ENCODE results near the gene IL10RA.
"Not testable (repeated sequence)": the region's sequence is repeated elsewhere in the genome, so short reads cannot be mapped to it uniquely, and the experiment has no call there.

IL10RA gene

DNA sequence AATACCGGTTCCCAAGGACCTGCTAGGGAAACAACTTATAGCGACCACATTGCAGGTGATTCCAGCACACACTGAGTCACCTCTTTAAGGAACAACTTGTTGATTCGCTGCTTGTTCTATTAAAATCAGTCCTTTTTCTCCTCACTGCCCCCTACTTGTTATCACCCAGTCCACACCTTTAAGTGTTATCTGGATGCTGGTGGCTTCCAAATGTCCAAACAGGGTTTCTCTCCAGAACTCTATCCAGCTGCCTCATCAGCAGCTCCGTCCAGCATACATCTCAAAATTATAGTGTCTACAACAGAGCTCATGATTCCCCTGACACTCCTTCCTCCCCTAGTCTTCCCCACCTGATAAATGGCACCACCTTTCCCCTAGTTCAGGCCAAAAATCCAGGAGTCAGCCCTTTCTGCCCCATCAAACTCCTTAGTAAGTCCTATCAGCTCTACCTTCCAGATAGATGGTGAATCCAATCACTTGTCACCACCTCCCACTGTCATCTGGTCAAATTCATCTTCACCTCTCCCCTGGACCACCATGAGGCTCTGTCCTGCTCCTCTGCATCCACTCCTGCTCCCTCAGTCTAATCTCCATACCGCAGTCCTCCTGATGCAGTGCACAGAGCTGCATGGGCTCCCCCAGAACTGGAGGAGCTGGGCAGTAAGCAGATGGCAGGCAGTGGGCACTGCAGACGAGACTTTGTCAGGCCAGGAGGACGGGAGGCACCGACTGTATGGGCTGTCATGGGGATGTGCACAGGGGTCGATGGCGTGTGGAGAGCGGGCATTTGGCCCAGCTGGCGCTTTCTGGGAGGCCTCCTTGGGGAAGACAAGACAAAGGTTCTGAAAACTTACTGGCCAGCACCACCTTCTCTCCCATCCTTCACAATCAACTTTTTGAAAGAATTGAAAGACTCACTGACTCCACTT lies 19.3 kb downstream of the IL10RA start:
- DNase-seq (ENCODE audit: low read depth in 2 of 2, low spot score in 1 of 2): no peak

DNA sequence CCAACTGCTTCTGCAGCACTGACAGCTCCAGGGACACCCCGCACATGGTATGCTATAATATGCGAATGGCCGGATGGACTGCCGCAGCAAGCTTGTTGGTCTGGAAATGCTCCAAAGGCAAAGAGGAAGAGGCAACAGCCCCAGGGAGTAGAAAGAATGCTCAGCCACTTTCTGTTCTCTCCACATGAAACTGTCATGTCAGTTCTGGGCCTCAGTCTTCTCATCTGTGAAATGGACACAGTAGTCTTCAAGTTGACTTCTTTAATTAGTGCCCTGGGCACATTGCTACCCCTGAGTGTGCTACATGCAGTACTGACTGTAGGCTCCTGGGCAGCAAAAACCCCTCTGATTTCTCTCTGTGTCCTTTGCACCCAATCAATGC lies 19.9 kb downstream of the IL10RA start:
- DNase-seq (ENCODE audit: low read depth in 2 of 2, low spot score in 1 of 2): no peak

DNA sequence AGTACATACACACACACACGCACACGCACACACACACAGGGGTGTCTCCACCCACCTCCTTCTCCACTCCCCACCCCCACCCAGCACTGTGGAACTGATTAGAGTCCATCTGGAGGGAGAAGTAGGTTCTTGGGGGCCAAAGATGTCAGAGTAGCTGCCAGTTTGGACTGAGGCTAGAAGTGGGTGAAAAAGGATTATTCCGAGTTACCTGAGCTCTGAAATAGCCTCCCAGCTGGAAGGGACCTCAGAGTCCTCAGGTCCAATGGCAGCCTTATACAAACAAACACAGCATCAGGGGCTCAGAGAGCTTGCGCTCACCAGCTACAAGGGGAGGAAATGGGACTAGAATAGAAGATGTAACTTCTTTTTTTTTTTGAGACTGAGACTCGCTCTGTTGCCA lies 20.8 kb downstream of the IL10RA start:
- no peak for DNase-seq (ENCODE audit: low read depth in 2 of 2, low spot score in 1 of 2)

DNA sequence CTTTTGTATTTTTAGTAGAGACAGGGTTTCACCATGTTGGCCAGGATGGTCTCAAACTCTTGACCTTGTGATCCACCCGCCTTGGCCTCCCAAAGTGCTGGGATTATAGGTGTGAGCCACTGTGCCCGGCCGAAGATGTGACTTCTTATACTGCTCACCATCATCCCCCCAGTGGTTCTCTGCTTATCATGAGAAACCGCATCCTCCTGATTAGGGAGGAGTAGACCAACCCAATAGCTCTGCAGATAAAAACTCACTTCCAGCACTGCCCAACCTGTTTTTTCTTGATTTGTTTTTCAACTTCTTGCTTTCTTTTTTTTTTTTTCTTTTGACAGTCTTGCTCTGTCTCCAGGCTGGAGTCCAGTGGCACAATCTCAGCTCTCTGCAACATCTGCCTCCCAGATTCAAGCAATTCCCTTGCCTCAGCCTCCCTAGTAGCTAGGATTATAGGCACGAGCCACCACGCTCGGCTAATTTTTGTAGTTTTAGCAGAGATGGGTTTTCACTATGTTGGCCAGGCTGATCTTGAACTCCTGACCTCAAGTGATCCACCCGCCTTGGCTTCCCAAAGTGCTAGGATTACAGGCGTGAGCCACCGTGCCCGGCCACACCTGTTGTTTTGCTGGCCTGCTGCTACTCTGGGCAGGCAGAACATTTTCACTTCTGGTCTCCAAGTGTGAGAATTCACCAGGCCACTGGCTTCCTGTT lies 21.5 kb downstream of the IL10RA start:
- DNase-seq (ENCODE audit: low read depth in 2 of 2, low spot score in 1 of 2): not testable (repeated sequence)

DNA sequence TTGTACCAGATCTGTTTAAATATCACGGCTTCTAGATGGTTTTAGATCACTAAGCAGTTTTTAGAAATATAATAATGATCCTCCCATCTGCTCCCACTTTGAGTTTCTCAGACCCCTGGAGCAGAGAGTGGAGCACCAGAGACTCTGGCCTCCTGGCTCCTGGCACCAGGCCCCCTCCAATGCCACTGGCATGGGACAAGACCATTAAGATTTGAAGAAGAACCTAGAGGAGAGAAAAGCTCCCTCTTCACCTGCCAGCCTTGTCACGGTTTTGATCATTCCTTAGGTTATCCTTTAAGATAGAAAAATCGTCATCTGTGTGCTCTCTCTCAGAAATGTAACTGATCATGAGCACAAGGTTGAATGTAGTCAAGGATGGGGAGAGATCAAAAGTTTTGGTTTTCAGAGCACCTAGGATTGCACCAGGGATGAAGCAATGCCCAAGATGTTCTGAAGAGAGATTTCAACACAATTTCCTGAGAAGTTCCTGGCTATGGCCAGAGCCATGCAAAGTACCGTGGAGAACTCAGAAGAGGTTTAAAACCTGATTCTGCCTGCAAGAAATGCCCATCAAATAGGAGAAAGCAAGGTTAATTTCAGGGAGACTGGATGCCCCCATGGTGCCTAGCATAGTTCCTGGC lies 22.2 kb downstream of the IL10RA start:
- no peak for DNase-seq (ENCODE audit: low read depth in 2 of 2, low spot score in 1 of 2)

DNA sequence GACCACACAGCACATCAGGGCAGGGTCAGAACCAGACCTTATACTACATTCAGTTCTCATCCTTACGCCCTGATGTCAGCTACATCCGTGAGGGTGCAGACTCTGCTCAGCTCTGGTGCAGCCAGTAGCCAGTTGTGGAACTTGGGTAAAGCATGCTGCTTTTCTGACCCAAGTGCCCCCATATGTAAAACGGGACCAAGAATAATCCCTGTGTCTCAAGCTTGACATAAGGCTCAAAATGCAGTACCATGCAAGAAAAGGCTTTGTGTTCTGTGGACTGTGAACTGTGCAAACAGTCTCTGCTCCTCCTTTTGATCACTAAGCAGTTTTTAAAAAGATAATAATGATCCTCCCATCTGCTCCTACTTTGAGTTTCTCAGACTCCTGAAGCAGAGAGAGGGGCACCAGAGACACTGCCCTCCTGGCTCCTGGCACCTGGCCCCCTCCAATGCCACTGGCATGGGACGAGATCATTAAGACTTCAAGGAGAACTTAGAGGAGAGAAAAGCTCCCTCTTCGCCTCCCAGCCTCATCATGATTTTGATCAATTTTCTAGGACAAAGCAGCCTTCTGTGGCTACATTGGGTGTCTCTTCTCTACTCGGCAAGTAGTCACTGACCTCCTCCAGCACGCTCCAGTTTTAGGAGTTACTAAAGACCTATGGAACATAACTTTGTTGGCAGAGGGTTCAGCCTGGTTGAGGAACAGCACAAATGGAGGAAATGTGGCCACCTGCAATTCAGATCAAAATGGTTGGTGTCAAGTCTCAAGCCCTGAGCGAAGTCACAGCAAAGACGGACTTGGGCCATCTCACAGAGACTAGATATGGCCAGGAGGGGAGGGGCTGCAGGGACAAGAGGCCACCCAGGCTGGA lies 23.9 kb downstream of the IL10RA start:
- DNase-seq (ENCODE audit: low read depth in 2 of 2, low spot score in 1 of 2): no peak

DNA sequence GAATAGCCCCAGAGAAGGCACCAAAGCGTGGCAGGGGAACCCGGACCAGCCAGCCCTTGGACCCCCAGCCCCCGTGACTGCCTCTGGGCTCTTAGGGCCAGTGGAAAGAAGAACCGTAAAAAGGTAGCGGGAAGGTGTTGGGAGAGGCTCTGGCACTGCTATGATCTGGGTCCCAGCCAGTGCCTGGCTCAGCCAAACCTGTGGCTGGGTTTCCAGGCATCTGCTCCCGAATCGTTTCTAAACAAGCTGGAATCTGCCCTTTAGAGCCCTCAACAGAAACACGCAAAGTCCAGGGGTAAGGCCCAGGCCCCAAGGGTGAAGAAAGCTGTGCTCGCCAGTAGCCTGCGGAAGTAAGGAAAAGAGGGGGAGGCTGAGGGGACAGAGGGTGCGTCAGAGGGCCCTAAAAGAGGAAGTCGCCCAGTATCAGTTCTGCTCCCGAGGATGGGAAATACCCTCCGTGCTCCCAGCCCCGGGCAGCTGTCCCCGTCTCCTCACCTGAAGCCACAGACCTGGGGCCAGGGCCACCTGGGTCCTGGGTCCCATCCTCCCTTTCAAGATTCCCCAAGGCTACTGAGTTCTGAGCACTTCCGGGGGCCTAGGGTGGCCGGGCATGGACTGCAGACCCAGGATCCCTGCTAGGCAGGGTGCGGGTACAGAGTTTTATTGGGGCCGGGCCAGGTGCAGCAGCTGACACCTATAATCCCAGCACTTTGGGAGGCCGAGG lies 24.7 kb downstream of the IL10RA start:
- no peak for DNase-seq (ENCODE audit: low read depth in 2 of 2, low spot score in 1 of 2)

DNA sequence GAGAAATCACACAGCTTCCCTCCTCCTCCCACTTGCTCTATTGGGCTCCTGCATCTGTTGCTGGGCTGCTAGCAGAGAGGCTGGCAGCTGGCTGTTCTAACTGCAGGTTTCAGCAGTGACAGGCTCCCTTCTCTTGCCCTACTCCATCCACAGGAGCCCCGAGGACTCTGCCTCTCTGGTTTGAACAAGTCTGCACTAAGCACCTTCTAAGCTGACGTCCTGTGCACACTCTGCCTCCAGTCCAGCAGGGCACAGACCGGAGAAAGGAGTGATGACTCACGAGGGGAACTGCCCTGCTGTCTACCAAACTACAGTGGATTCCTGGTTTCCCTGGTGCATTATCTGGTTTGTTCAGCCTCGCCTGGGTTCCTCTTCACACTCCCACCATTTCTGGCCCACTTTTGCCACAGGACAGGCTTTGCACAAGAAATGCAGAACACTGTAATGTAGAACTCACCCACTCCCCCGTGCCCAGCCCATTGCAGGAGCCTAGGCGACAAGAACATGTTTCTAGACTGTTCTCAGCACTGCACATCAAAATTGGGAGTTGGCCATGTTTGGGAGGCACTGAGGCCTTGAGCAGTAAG lies 26.0 kb downstream of the IL10RA start:
- DNase-seq (ENCODE audit: low read depth in 2 of 2, low spot score in 1 of 2): no peak

DNA sequence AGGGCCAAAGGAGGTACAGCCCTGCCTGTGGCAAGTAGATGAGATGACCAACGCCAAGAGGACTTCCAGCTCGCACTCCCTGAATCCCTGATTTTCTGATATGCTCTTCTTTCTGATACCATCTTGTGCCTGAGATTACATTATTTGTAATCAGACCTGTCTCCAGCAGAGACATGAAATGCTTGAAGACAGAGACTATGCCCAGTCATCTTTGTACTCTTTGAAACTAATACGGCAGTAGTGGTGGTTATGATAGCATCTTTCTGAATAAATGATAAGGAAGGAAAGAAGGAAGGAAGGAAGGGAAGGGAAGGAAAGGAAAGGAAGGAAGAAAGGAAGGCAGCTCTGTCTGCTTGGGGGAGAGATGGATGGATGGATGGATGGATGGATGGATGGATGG lies 27.8 kb downstream of the IL10RA start:
- no peak for DNase-seq (ENCODE audit: low read depth in 2 of 2, low spot score in 1 of 2)

DNA sequence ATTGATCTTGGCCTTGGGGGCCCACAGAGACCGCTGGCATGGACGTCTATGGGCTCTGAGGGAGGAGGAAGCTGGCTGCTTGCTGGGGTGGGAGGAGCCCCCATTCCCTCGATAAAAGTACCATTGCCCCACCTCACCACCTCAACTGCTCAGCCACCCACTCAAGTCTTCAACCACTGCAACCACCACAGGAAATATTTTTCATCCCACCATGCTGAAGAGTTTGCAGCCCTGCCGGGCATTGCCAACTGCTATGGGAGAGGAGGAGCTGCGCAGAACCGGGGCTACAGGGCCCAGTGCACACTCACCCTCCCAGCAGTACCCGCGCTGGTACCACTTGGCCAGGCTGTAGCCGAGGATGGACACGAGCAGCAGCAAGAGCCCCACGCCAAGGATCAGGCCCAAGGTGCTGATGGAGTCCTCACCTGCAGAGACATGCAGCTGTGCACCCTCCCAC lies 29.2 kb downstream of the IL10RA start:
- no peak for DNase-seq (ENCODE audit: low read depth in 2 of 2, low spot score in 1 of 2)

DNA sequence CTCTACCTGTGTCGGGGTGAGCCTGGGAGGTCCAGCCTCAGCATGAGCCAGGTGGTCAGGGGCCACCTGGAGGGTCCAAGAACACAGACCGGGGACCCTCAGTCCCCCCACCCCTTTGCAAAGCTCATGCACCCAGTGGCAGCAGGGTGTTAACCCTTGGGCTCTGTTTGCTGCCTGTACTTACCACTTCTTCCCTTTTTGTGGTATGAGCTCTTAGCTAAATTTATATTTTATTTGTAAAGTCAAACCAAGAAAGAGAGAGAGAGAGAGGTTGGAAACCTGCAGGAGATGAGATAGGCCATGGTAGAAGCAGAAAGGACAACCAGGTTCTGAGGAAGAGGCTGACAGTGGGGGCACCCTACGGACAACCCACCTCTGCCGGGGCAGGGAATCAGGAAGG lies 29.9 kb downstream of the IL10RA start:
- DNase-seq (ENCODE audit: low read depth in 2 of 2, low spot score in 1 of 2): no peak

DNA sequence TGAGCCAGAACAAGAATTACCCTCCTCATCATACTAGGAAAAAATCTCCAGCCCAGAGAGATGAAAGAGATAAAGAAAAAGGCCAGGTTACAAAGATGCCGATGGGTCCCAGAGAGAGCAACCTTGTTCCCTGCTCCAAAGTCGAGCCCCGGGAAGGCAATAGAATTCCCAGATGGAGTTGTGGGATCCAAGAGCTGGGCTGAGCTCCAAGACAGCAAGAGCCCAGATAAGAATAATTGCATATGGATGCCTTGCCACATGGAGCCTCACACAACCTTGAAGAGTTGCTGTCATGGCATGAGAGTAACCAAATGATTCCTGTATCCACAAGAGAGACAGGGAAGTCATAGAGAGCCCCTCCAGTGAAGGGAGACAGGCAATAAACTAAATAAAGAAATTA lies 30.9 kb downstream of the IL10RA start:
- no peak for DNase-seq (ENCODE audit: low read depth in 2 of 2, low spot score in 1 of 2)

DNA sequence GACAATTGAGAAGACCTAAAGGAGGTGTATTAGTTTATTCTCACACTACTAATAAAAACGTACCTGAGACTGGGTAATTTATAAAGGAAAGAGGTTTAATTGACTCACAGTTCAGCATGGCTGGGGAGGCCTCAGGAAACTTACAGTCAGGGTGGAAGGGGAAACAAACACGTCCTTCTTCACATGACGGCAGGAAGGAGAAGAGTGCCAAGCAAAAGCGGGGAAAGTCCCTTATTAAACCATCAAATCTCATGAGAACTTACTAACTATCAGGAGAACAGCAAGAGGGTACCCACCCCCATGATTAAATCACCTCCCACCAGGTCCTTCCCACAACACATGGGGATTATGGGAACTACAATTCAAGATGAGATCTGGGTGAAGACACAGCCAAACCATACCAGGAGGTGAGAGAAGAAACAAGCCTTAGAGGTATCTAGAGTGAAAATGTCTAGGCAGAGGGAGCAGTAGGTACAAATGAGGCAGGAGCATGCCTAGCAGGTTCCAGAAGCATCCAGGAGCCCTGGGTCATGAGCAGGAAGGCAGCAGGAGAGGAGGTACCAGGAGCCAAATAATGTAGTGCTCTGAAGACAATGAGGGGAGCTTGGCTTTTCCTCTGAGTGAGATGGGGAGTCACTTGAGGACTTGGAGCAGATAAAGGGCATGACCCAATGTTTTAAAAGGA lies 31.6 kb downstream of the IL10RA start:
- DNase-seq (ENCODE audit: low read depth in 2 of 2, low spot score in 1 of 2): no peak

DNA sequence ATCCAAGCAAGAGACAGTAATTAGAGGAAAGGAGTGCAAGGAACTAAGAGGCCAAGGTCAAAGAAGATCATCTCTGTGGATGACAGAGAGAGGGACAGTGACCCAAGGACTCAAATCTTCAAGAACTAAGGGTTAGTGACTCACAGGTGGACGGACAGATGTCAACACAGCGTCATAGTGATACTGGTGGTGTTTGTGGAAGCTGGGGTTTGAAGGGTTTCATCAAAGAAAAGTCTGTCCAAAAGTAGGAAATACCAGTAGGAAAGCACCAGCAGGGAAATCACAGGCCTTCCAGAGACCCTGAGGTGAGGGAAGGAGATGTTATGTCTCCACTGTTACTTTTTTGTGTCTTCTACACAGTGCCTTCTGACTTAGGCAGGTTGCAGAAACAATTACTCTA lies 32.2 kb downstream of the IL10RA start:
- DNase-seq (ENCODE audit: low read depth in 2 of 2, low spot score in 1 of 2): no peak

DNA sequence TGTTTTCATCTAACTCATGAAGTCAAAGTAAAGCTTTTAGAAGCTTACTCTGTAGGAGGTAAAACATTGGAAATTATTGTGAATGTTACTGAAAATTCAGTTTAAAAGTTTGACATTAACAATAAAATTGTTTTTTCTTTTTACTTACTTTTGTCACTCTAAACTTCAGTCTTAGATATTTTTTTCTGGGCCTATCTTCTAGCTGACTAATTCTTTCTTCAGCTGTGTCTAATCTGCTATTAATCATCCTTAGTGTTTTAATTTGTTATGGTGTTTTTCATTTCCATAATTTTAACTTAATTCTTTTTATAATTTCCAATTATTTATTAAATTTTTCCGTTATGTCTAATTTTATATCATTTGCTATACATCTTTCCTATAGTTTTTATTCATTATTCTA lies 35.0 kb downstream of the IL10RA start:
- no peak for DNase-seq (ENCODE audit: low read depth in 2 of 2, low spot score in 1 of 2)

DNA sequence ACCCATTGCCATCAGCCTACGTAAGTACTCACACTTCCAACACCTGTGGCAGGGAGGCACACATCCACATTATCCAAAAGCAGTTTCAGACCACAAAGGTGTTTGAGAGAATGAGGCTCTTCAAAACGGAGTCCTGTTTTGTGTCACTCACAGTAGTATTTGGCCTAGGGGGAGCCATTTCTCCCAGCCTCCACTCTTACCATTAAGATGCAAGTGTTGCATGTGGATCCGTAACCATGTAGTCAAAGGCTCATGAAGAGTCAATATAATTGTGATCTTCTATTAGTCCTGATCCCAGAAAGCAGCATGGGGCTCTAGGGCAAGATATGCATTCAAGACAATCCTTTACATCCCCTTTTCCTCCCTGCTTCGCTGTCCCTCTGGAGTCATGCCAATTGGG lies 41.5 kb downstream of the IL10RA start:
- no peak for DNase-seq (ENCODE audit: low read depth in 2 of 2, low spot score in 1 of 2)

DNA sequence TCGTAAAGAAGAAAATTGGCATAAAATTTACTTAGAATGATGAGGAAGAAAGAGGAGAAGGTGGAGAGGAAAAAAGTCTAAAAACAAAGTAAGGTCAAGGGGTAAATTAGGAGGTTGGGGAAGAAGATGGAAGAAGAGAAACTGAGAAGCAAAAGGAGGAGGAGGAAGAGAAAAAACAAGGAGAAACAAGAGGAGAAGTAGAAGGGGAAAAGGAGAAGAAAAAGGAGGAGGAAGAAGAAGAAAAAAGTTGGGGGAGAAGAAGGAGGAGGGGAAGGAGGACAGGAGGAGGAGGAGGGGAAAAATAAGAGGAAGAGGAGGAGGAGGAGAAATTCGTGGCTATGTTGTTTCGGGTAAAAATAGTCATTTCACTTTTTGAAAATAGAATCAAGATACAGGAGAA lies 42.4 kb downstream of the IL10RA start:
- no peak for DNase-seq (ENCODE audit: low read depth in 2 of 2, low spot score in 1 of 2)

DNA sequence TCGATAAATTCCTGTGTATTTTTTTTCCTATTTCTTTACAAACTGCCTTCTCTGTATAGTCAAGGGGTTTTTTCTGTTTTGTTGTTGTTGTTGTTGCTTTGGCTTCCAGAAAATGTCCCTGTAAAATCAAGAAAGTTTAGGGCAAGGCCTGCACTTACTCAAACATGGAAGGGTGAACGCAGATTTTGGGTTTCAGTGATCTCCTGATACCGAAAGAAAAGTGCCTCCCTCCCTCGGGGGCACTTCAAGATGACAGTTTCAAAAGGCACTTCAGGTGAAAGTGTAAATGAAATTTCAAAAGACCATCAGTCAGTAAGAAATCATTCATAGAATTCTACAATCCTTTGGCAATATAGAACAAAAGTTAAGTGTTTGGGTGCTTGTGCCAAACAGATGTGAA lies 47.2 kb downstream of the IL10RA start:
- no peak for DNase-seq (ENCODE audit: low read depth in 2 of 2, low spot score in 1 of 2)

DNA sequence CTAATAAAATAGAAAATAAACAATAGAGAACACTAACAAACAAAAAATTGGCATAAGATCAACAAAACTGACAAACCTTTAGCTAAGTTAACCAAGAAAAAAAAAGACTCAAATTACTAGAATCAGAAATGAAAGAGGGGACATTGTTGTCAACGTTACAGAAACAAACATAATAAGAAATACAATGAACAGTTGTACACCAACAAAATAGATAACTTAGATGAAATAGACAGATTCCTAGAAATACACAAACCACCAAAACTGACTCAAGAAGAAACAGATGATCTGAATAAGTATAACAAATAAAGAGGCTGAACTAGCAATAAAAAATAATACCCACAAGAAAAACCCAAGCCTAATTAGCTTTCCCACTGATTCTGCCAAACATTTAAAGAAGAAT lies 55.9 kb downstream of the IL10RA start:
- no peak for DNase-seq (ENCODE audit: low read depth in 2 of 2, low spot score in 1 of 2)
